ENCODE results near the gene ROCK2. TPM values are rescaled to one million over a fixed set of nuclear protein-coding genes. Genes with fewer than 3 reads are reported as not detected.
A peak's percentile ranks its signal among the peaks of the same experiment; 100 is the strongest.

The ROCK2 gene
- total and polyA plus RNA-seq, 2 of the 13 experiments (the other 11 are each of a cell fraction or from before 2014, with no cell fraction given): 38.1 to 119 TPM

GRCh38 chr2:11365096-11365879 lies 20.9 kb upstream of the ROCK2 start (continued):
- TF ChIP-seq YY1 (IDR thresholded peaks at IDR 0.05; ENCODE audit: insufficient read depth, insufficient replicate concordance, low read depth, low read length): no peak
- TF ChIP-seq, protein P1, sequence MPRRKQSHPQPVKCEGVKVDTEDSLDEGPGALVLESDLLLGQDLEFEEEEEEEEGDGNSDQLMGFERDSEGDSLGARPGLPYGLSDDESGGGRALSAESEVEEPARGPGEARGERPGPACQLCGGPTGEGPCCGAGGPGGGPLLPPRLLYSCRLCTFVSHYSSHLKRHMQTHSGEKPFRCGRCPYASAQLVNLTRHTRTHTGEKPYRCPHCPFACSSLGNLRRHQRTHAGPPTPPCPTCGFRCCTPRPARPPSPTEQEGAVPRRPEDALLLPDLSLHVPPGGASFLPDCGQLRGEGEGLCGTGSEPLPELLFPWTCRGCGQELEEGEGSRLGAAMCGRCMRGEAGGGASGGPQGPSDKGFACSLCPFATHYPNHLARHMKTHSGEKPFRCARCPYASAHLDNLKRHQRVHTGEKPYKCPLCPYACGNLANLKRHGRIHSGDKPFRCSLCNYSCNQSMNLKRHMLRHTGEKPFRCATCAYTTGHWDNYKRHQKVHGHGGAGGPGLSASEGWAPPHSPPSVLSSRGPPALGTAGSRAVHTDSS (CRISPR knock-in tag; conservative IDR thresholded peaks at IDR 0.05): no peak
- peak; percentile 54; the same call in 1 of the 2 replicates for TF ChIP-seq ZNF501 (CRISPR knock-in tag; IDR thresholded peaks at IDR 0.05)
- TF ChIP-seq ZNF567 (CRISPR knock-in tag; IDR thresholded peaks at IDR 0.05; ENCODE audit: borderline replicate concordance): 0 out of 2 replicates have a peak, but pooled peaks have one; percentile 70
- TF ChIP-seq TAF1 (CRISPR knock-in tag; IDR thresholded peaks at IDR 0.05): peak; percentile 86
- TF ChIP-seq, protein P2, sequence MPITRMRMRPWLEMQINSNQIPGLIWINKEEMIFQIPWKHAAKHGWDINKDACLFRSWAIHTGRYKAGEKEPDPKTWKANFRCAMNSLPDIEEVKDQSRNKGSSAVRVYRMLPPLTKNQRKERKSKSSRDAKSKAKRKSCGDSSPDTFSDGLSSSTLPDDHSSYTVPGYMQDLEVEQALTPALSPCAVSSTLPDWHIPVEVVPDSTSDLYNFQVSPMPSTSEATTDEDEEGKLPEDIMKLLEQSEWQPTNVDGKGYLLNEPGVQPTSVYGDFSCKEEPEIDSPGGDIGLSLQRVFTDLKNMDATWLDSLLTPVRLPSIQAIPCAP (CRISPR knock-in tag; IDR thresholded peaks at IDR 0.05; ENCODE audit: low read depth): no peak
- TF ChIP-seq, protein P3, sequence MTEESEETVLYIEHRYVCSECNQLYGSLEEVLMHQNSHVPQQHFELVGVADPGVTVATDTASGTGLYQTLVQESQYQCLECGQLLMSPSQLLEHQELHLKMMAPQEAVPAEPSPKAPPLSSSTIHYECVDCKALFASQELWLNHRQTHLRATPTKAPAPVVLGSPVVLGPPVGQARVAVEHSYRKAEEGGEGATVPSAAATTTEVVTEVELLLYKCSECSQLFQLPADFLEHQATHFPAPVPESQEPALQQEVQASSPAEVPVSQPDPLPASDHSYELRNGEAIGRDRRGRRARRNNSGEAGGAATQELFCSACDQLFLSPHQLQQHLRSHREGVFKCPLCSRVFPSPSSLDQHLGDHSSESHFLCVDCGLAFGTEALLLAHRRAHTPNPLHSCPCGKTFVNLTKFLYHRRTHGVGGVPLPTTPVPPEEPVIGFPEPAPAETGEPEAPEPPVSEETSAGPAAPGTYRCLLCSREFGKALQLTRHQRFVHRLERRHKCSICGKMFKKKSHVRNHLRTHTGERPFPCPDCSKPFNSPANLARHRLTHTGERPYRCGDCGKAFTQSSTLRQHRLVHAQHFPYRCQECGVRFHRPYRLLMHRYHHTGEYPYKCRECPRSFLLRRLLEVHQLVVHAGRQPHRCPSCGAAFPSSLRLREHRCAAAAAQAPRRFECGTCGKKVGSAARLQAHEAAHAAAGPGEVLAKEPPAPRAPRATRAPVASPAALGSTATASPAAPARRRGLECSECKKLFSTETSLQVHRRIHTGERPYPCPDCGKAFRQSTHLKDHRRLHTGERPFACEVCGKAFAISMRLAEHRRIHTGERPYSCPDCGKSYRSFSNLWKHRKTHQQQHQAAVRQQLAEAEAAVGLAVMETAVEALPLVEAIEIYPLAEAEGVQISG (CRISPR knock-in tag; IDR thresholded peaks at IDR 0.05): peak; percentile 76
- TF ChIP-seq ZNF10 (CRISPR knock-in tag; IDR thresholded peaks at IDR 0.05; ENCODE audit: borderline replicate concordance, low read depth): no peak
- TF ChIP-seq MZF1 (CRISPR knock-in tag; IDR thresholded peaks at IDR 0.05; ENCODE audit: borderline replicate concordance): 0 out of 2 replicates have a peak, but pooled peaks have one; percentile 75
- TF ChIP-seq RORA (CRISPR knock-in tag; IDR thresholded peaks at IDR 0.05): no peak
- TF ChIP-seq IKZF1 (IDR thresholded peaks at IDR 0.05): no peak
- peak; percentile 88 for TF ChIP-seq ZBTB34 (CRISPR knock-in tag; IDR thresholded peaks at IDR 0.05)
- no peak for TF ChIP-seq ZNF33B (CRISPR knock-in tag; IDR thresholded peaks at IDR 0.05)
- no peak for TF ChIP-seq KAT2B (IDR thresholded peaks at IDR 0.05; ENCODE audit: borderline replicate concordance, low read depth, low read length)
- TF ChIP-seq DMAP1 (CRISPR knock-in tag; IDR thresholded peaks at IDR 0.05): peak; percentile 74
- peak; percentile 90 for TF ChIP-seq ZNF709 (CRISPR knock-in tag; IDR thresholded peaks at IDR 0.05)
- TF ChIP-seq ZNF44 (CRISPR knock-in tag; IDR thresholded peaks at IDR 0.05): peak; percentile 77
- no peak for TF ChIP-seq ZNF782 (CRISPR knock-in tag; IDR thresholded peaks at IDR 0.05; ENCODE audit: borderline replicate concordance)
- TF ChIP-seq MAFG (CRISPR knock-in tag; IDR thresholded peaks at IDR 0.05): no peak
- TF ChIP-seq ZSCAN30 (CRISPR knock-in tag; IDR thresholded peaks at IDR 0.05): no peak
- peak; percentile 60; the same call in 1 of the 2 replicates for TF ChIP-seq ZFP90 (CRISPR knock-in tag; IDR thresholded peaks at IDR 0.05; ENCODE audit: borderline replicate concordance)
- no peak for TF ChIP-seq ZNF550 (CRISPR knock-in tag; IDR thresholded peaks at IDR 0.05; ENCODE audit: borderline replicate concordance)
- no peak for TF ChIP-seq ZNF83 (CRISPR knock-in tag; IDR thresholded peaks at IDR 0.05; ENCODE audit: borderline replicate concordance)
- 0 out of 2 replicates have a peak, but pooled peaks have one; percentile 13 for TF ChIP-seq HMG20B (CRISPR knock-in tag; conservative IDR thresholded peaks at IDR 0.05)

All from HepG2 (cell line).